ENCODE measurements around the gene PRR3. TPM values are rescaled to one million over a fixed set of nuclear protein-coding genes. Genes with fewer than 3 reads are reported as not detected.

The PRR3 gene
- total RNA-seq, 1 donor from 2014 or later = 11.0 TPM

Small RNA genes within 50 kb of the gene (microRNA-seq; reads per million reads assigned to microRNA genes)
- gene MIR877 = 629 reads per million, percentile 79 among the genes with 10 or more reads in this experiment

Other genes starting within 250 kb of the PRR3 start
- 18.3 and 20.7 TPM in 2 replicates for gene TRIM39, start 230.4 kb upstream of the PRR3 start, total RNA-seq
- 33.5 and 41.8 TPM in 2 replicates for gene RPP21, start 212.1 kb upstream of the PRR3 start, total RNA-seq
- gene HLA-E, start 67.8 kb upstream of the PRR3 start, total RNA-seq = 94.9 and 105 TPM in 2 replicates
- gene GNL1, start 806 bp upstream of the PRR3 start, total RNA-seq = 49.0 and 49.3 TPM in 2 replicates
- 58.1 and 60.3 TPM in 2 replicates for gene ABCF1, start 14.1 kb downstream of the PRR3 start, total RNA-seq
- 64.6 and 69.1 TPM in 2 replicates for gene PPP1R10, start 59.9 kb downstream of the PRR3 start, total RNA-seq
- 28.0 and 29.3 TPM in 2 replicates for gene MRPS18B, start 60.5 kb downstream of the PRR3 start, total RNA-seq
- 15.7 and 16.6 TPM in 2 replicates for gene ATAT1, start 69.6 kb downstream of the PRR3 start, total RNA-seq
- gene C6orf136, start 89.8 kb downstream of the PRR3 start, total RNA-seq = 12.0 and 12.7 TPM in 2 replicates
- gene DHX16, start 115.7 kb downstream of the PRR3 start, total RNA-seq = 29.3 and 30.0 TPM in 2 replicates
- gene PPP1R18, start 129.3 kb downstream of the PRR3 start, total RNA-seq = 145 and 156 TPM in 2 replicates
- 12.2 and 12.8 TPM in 2 replicates for gene NRM, start 133.7 kb downstream of the PRR3 start, total RNA-seq
- gene MDC1, start 160.0 kb downstream of the PRR3 start, total RNA-seq = 25.2 and 25.4 TPM in 2 replicates
- gene TUBB, start 163.1 kb downstream of the PRR3 start, total RNA-seq = 815 and 887 TPM in 2 replicates
- 77.6 and 85.2 TPM in 2 replicates for gene FLOT1, start 185.4 kb downstream of the PRR3 start, total RNA-seq
- gene IER3, start 187.3 kb downstream of the PRR3 start, total RNA-seq = 216 and 221 TPM in 2 replicates

Data from astrocyte (in vitro differentiated cells and primary cell).